Epidermal melanocyte (primary cell): ENCODE results near the gene CREBRF.
"Not testable (repeated sequence)": the region's sequence is repeated elsewhere in the genome, so short reads cannot be mapped to it uniquely, and the experiment has no call there.

Experiments used
- DNase-seq: peaks from one replicate; pipeline ENCODE4 v3.0.0; 2011; ENCODE audit warnings: low spot score; ENCODE audit not compliant: insufficient read length

CREBRF gene

DNA sequence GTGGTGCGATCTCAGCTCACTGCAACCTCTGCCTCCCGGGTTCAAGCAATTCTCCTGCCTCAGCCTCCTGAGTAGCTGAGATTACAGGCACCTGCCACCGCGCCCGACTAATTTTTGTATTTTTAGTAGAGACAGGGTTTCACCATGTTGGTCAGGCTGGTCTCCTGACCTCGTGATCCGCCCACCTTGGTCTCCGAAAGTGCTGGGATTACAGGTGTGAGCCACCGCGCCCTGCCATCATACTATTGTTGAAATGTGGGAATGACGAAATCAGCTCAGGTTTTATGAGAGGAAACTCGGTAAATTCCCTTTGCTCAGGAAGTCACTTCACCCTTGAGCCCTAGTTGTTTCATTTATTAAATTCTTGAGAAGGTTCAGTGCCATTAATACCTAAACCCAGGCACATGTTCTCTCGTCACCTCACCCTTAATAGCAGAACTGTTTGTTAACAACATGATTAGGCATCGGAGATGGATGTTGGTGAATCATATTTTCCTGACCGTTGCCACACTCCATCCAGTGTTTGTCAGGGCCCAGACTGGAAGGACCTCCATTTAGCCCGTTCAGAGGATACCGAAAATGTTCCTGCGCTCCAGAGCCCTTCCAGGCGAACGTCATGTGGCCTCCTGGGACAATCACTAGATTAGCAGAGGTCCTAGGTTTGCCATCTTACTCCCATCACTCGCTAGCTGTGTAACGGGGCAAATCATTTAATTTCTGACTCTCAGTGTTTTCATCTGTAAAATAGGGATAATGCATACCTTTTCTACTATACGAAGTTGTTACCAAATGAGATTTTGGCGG is 20.0 kb upstream of the CREBRF start:
- DNase-seq, result no peak

DNA sequence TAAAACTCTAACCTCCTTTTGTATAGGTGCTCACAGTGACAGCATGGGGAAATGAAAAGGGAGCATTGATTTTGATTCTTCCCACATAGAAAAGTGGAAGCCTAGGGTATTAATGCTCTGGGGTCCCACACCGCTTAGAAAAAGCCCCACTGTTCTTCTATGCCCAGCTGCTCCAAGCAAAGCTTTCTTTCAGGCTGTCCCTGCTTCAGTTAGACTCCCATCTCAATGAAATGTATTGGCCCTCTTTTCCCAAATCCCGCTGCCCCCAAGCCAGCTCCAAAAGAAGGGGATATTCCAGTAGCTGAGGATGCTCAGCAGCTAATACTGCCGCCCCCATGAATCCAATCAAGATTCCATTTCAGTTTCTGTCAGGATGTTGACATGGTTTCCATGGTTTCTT is 17.0 kb upstream of the CREBRF start:
- no peak for DNase-seq

DNA sequence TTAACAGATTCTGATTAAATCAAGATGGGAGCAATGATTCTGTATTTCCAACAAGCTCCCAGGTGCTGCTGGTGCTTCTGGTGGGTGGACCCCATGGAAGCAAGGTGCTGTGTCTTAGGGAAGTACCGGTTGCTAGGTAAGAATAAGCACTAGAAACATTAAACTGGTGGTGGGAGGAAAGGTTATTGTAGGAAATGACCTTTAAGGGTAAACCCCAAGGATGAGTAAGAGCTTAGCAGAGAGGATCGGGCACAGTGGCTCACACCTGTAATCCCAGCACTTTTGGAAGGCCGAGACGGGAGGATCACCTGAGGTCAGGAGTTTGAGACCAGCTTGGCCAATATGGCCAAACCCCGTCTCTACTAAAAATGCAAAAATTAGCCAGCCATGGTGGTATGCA is 16.2 kb upstream of the CREBRF start:
- no peak for DNase-seq

DNA sequence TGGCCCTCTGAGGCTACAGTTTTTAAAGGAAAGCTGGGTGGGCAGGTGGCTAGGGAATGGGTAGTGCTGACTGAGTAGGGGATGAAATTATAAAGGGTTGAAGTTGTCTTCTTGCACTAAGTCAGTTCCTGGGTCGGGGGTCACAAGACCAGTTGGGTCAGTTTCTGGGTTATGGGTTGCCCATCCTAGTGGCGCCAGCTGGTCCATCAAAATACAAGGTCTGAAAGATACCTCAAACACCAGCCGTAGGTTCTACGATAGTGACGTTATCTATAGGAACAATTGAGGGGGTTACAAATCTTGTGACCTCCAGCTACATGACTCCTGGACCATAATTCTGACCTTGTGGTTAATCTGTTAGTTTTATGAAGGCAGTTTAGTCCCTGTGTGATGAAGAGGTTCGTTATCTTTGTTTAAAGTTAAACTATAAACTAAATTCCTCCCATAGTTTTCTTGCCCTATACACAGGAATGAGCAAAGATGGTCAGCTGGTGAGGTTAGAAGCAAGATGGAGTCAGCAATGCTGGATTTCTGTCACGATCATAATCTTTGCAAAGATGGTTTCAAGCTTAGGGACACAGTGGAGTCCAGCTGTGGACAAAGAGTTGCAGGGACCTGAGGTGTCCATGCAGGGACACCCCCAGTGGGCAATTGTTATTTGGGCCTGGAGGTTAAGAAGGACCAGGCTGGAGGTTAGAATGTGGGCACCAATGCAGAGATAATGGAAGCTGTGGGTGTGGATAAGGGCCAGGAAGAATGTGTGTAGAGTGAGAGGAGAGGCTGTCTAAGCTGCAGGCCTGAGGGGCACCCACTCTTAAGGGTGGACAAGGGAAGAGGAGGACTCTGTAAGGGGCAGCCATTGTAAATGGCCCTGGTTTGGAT is 14.0 kb upstream of the CREBRF start:
- DNase-seq, result no peak

DNA sequence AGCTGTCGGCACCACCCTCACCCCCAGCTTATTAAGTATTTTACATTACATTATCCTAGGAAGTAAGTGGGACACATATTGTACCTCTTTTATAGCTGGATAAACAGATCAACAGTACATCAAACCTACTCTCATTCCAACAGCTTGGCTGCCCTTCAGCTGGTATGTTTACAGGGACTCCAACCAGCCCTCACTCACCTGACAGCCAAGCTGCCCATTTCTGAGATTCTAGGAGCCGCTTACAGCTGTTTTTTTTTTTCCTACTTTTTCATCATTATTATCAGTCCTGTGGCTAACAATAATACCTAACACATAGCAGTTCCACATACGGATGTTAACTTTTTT is 13.4 kb upstream of the CREBRF start:
- DNase-seq, result no peak

DNA sequence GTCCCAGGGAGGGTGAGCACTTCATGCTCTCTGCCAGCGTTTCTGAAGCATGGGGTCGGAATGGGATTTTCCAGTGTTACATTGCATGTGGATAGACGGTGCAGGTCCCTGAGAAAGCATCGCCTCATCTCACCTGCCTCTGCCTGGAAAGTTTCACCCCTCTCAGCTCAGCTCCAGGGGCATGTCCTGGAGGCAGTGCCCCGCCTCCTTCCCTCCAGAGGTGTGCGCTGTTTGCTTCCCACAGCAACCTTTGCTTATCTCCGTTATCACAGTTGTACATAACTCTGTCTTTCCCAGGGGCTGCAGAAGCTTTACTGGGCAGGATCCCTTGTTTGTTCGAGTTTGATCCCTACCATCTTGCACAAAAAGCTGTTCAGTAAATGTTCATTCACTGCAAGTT is 10.7 kb upstream of the CREBRF start:
- no peak for DNase-seq

DNA sequence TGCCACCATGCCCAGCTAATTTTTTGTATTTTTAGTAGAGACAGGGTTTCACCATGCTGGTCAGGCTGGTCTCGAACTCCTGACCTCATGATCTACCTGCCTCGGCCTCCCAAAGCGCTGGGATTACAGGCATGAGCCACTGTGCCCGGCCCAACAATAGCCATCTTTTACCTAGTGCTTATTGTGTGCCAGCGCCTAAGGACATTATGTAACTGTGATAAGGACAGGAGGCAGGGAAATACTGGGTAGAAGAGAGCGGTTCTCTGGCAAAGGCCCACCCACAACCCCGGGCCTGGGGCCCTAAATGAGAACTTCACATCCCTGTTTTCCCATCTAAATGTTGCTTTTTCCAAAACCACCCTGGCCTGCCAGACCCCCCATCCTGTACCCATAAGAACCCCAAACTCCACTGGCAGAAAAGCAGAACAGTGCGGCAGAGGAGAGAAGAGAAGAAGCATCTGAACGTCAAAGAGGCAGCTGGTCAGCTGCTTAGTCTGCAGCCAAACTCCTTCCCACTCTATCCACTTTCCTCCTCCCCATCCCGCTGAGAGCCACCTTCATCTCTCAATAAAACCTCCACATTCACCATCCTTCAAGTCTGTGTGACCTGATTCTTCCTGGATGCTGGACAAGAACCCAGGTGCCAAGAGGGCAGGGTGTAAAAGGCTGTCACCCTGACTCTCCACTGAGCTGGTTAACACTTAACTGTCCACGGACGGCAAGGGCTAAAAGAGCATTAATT is 8.9 kb upstream of the CREBRF start:
- not testable (repeated sequence) for DNase-seq

DNA sequence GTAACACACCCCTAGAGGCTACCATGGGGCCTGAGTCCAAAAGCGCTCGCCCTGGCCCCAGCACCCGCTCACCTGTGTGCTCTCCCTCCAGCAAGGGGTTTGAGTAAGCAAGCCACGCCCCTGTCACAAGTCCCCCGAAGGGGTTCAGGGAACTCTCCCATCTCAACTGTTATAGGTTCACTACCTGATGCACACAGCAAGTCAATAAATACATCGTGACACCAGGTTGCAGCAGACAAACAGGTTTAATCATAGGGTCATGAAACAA is 8.4 kb upstream of the CREBRF start:
- DNase-seq, result no peak

DNA sequence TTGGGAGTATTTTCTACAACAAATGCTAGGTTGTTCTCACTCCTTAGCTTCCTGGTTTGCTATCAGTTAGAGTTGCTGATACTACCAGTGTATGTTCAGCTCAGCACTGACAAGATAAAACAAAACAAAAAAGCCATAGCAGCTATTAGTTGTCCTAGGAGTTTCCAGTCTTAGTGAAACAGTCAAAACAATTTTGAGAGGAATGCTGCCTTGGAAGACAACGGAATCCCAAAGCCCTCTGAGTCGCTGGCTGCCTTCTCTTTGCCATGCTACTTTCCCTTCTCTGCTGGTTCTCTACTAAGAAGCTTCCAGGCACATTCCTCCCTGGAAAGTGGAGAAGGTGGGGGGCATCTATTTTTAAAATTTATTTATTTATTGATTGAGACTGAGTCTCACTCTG is 5.4 kb upstream of the CREBRF start:
- DNase-seq, result no peak

DNA sequence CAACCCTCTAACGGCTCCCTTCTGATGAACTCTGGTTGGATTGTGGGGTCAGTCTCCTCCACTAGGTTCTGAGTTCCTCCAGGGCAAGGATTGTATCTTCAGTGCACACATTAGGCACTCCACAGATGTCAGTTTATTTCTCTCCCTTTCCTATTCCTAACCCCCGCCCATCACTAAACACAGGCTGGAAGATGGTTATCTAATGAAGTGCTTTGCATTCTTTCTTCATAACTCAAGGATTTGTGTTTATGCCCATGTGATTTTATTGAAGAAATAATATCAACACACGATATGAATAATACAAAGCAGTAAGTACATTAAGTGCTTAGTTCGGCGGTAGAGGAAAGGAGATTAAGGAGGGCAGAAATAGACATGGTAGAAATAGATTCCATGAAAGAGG is 4.4 kb upstream of the CREBRF start:
- DNase-seq, result no peak

DNA sequence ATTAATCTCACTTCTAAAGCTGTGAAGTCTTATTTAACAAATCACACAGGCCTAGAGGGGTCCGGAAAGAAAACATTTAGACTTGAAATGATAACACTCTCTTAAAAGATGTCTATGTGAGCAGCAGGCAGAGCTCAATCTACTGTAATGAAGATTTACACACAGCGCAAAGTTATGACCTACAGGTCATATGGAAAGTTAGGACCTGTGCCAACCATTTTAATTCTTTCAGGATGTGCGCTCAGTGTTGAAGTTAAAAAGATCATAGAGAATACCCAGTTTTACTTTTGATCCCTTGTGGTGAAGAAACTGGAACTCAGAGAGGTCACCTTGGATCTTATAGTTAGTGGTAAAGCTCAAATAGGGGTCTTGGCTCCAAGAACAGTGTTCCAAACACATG is 3.1 kb upstream of the CREBRF start:
- DNase-seq, result no peak

DNA sequence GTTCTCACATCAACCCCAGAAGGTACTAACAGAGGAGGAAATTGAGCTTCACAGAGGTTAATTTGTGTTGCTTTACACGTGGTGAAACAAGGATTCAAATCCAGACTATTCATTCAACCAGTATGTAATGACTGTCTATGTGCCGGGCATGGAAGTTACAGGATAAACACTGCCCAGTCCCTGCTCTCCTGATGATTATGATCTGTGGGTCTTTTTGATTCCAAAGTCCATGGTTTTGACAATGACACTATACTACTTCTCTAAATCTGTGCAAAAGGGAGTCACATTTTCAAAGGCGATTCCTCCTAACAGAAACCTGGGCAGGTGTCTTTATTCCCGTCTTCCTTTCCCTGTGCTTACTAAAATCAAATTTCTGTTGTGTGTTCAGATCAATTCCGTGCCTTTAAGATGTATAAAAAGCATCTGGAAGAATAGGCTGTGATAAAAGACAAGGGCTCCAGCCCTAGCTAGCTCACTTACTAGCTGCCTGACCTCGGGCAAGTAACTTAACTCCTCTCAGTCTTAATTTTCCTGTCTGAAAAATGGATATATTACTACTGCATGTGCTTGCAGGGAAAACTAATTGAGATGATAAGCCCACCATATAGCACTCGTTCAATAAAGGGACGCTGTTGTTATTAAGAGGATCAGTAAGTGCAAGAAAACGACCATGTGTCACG is 970 bp upstream of the CREBRF start:
- no peak for DNase-seq

DNA sequence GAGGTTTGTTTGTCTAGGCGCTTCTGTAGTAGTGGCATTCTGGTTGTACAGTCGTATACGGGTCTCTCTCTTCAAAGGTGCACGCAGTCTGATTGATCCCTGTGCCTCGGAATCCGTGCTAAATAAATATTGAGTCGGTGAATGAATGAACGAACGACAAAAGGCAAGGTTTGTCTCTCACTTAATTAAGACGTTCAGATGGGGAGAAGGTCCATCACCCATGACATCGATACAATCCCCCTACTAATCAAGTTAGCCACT is 500 bp upstream of the CREBRF start:
- DNase-seq, result no peak

DNA sequence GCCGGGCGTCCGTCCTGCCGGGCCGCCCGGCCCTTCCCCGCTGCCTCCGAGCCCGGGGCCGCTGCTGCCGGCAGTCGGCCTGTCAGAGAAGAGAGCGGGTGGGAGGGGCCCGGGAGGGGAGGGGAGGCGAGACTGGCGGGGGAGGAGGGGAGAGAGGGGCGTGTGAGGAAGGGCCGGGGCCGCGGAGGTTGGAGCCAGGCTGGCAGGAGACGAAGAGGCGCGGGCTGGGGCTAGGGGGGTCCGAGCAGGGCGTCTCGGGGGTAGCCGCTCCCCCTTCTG is 570 bp downstream of the CREBRF start:
- DNase-seq, result peak; percentile 38

DNA sequence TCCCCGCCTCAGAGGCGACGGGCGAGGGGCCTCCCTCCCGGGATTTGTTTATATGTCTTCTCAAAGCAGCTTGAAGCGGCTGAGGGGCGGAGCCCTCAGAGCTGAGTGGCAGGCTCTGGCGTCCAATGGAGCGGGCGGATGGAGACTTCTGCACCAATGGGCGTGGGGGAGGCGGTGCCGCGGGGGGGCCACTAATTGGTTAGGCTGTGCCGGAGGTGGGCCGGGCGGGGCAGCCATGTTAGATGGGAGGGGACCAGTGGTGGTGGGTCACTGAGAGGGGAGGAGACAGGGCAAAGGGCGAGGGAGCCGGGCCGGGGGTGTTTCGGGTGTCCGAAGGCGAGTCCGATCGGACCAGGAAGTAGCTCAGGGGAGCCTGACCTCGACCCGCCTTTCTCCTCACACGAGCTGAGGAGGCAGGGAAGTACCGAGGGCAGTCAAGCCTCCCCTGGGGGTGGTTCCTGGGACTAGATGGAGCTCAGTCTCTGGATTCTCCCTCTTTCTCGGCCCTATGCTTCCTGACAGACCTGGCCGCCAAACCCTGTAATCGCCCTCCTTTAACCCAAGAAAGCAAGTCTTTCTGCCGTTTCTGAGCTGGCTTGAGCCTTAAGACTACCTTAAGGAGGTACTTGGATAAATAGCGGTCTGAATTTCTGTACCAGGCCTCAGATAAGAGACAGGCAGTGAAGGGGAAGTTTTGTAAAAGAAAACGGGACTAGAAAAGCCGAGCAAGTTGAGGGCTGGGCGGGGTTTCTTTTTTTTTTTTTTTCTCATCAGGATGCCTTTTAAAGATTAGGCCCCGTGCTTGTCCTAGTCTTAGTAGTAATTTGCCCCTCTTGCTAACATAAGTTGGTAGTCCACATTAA is 1.1 kb downstream of the CREBRF start:
- peak; percentile 94 for DNase-seq

DNA sequence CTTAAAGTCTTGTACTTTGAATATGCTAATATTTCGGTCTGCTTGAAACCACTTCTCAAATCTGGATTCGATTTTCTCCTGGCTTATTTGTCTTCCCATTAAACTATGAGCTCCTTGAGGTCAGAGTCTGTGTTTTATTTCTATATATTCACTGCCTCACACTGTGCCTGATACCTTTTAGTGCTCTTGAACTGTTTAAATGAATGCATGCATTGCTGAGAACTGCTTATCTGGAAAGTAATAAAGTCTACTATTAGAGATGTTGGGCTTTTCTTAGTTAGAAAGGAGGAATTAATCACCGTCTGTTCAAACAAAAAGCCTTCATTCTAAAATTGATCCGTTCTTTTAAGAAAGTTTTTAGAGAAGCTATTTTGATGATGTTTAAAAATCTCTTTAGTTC is 6.0 kb downstream of the CREBRF start:
- no peak for DNase-seq

DNA sequence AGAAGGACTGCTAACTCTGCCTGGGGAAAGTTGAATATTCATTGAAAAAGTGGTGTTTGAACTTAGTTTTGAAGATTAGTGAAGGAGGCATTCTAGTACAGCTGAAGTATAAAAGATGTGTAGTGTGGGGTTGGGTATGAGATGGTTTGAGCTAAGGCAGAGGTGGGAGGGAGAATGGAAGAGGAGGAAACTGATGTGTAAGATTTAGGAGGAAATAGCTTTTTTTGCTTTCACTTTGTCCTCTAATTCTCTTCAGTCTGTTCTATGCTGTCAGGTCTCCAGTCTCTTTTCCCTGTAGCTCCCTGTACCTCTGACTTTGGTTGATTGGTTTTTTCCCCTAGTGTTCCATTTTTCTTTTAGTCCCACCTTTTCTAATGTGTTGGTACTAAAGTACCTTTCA is 9.0 kb downstream of the CREBRF start:
- no peak for DNase-seq

DNA sequence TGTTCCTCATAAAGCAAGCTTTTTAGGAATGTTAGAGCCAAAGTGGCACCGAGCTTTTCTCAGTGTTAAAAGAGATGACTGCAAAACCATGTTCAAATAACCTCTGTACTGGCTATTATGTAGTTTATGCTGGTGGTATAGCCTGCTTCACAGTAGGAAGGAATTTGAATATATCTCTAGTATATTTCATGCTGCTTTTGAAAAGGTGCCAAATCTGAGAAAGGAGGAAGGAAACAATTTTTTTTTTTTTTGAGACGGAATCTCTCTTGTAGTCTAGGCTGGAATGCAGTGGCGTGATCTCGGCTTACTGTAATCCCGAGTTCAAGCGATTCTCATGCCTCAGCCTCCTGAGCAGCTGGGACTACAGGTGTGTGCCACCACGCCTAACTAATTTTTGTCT is 13.5 kb downstream of the CREBRF start:
- no peak for DNase-seq

DNA sequence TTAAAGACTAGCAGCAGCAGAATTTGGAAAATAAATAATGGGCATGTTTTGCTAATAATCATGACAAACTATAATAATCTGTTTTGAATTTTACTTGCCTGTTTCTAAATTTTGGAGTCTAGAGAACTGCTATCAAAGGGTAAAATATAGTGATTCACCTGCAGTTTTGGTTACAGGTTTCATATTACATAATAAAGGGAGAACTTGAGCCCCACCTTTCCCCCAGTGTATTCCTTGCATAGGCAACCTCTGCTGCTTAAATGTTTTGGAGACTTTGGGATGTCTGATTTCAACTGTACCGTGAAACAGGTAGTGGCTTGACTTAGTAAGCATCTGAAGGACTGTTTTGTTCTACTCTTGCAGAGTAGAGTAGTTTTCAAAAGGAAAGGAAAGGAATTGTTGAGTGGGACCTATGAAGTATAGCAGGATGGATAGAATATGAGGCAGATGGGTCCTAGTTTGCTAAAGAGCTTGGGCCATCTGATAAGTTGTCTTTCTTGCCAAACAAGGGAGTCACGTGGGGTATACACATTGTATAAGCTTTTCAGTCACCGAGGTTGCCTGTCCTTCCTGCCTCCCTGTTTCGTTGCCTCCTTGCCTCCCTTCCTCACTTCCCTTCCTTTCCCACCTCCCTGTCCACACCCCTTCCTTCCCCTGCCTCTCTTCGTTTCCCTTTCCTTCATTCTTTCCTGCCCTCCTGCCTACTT is 19.1 kb downstream of the CREBRF start:
- no peak for DNase-seq

DNA sequence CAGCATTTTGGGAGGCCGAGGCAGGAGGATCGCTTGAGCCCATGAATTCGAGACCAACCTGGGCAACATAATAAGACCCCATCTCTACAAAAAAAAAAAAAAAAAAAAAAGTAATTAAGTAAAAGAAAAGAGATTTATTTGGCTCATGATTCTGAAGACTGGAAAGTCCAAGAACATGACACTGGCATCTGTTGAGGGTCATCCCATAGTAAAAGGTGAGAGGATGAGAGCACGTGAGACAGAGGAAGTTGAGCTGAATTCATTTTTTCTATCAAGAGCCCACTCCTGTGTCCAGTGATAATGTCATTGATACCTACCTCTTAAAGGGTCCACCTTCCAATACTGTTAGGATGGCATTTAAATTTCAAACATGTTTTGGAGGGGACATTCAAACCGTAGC is 19.8 kb downstream of the CREBRF start:
- DNase-seq, result no peak

DNA sequence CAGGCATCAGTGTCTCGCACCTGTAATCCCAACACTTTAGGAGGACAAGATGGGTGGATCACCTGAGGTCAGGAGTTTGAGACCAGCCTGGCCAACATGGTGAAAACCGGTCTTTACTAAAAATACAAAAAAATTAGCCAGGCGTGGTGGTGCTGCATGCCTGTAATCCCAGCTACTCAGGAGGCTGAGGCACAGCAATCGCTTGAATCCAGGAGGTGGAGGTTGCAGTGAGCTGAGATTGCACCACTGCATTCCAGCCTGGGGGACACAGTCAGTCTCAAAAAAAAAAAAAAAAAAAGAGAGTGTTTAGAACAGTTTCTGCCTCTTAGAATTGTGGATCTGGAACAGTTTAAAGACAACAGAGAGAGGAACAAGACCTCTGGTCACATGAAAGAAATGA is 20.3 kb downstream of the CREBRF start:
- DNase-seq, result not testable (repeated sequence)
